Neural crest cell (in vitro differentiated cells): ENCODE measurements around the gene TMEM9B. TPM values are rescaled to one million over a fixed set of nuclear protein-coding genes. Genes with fewer than 3 reads are reported as not detected.
A peak's percentile ranks its signal among the peaks of the same experiment; 100 is the strongest.

ENCODE experiments used
- DNase-seq: peaks from one replicate; pipeline ENCODE4 v3.0.0; 2021; ENCODE audit warnings: low read depth, mixed read lengths, low spot score
- H3K27ac Mint-ChIP-seq: one replicate; pipeline ENCODE4 v1.8.0; 2021; ENCODE audit warnings: mild to moderate bottlenecking, mixed read lengths; ENCODE audit not compliant: unreplicated experiment
- H3K27me3 Mint-ChIP-seq: 2 replicates; pipeline ENCODE4 v1.8.0; 2021; ENCODE audit warnings: low read depth, mild to moderate bottlenecking, mixed read lengths
- H3K36me3 Mint-ChIP-seq: 2 replicates; pipeline ENCODE4 v1.8.0; 2021; ENCODE audit warnings: low read depth, mild to moderate bottlenecking, mixed read lengths
- H3K4me1 Mint-ChIP-seq: 2 replicates; pipeline ENCODE4 v1.8.0; 2021; ENCODE audit warnings: mixed read lengths
- H3K4me3 Mint-ChIP-seq: one replicate; pipeline ENCODE4 v1.8.0; 2021; ENCODE audit warnings: mild to moderate bottlenecking, mixed read lengths
- H3K9me3 Mint-ChIP-seq: 2 replicates; pipeline ENCODE4 v1.8.0; 2021; ENCODE audit warnings: mixed read lengths
- total RNA-seq: library from RNA; stranded (reverse); gene quantifications from 2 replicates; pipeline ENCODE4 v1.2.1, GENCODE V29; 2021
- TF ChIP-seq, protein P1 (sequence below): fragments of 200-600 bp; sonication (generic); conservative IDR thresholded peaks from 2 replicates; pipeline ENCODE4 v1.5.0; 2021; ENCODE audit warnings: antibody characterized with exemption, mild to moderate bottlenecking

TMEM9B gene
- total RNA-seq, 1 donor from 2014 or later = 15.7 TPM

DNA sequence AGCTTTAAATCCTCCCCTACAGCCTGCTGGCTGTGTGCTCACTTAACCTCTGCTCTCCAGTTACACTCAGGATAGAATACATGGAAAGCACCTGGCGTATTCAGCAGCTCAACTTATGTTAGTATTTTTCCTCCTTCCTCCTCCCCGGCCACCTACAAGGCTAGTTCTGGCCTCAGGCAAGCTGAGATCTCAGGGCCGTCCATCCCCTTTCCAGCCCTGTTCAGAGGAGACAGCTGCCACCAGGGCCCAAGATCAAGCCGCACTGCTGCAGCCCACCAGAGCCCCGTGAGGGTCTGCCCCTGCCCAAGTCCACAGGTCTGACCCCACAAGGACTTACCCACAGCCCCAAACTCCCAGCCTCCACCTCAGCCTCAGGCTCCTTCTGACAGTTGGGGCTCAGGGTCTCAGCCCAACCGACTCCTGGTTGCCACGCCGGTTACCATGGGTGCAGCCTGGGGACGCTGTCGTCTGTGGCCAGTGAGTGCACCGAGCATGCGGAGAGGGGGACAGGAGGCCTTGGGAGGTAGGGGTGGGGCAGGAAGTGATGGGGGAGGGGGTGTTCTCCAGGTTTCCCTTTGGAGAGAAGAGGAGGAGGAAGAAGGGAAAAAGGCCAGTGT, 31.6 kb downstream of the TMEM9B start, which contains the start of gene C11orf16:
TSS of gene C11orf16 (minus strand) at position 384 of the 617 bp plus-strand sequence. CDS start 639 bp downstream, outside the sequence.
- peaks cover 11% of the 10 kb centered on the region for H3K4me1 Mint-ChIP-seq
- no peak for DNase-seq
- no peak within 1 kb of the TSS for H3K4me3 Mint-ChIP-seq
- H3K9me3 Mint-ChIP-seq = no peaks in the 10 kb centered on the region
- H3K27me3 Mint-ChIP-seq = no peaks in the 10 kb centered on the region
- H3K36me3 Mint-ChIP-seq = no peaks in the 10 kb centered on the region
- no peak within 1 kb of the TSS for H3K27ac Mint-ChIP-seq
- TF ChIP-seq, protein P1, sequence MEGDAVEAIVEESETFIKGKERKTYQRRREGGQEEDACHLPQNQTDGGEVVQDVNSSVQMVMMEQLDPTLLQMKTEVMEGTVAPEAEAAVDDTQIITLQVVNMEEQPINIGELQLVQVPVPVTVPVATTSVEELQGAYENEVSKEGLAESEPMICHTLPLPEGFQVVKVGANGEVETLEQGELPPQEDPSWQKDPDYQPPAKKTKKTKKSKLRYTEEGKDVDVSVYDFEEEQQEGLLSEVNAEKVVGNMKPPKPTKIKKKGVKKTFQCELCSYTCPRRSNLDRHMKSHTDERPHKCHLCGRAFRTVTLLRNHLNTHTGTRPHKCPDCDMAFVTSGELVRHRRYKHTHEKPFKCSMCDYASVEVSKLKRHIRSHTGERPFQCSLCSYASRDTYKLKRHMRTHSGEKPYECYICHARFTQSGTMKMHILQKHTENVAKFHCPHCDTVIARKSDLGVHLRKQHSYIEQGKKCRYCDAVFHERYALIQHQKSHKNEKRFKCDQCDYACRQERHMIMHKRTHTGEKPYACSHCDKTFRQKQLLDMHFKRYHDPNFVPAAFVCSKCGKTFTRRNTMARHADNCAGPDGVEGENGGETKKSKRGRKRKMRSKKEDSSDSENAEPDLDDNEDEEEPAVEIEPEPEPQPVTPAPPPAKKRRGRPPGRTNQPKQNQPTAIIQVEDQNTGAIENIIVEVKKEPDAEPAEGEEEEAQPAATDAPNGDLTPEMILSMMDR = no peak

DNA sequence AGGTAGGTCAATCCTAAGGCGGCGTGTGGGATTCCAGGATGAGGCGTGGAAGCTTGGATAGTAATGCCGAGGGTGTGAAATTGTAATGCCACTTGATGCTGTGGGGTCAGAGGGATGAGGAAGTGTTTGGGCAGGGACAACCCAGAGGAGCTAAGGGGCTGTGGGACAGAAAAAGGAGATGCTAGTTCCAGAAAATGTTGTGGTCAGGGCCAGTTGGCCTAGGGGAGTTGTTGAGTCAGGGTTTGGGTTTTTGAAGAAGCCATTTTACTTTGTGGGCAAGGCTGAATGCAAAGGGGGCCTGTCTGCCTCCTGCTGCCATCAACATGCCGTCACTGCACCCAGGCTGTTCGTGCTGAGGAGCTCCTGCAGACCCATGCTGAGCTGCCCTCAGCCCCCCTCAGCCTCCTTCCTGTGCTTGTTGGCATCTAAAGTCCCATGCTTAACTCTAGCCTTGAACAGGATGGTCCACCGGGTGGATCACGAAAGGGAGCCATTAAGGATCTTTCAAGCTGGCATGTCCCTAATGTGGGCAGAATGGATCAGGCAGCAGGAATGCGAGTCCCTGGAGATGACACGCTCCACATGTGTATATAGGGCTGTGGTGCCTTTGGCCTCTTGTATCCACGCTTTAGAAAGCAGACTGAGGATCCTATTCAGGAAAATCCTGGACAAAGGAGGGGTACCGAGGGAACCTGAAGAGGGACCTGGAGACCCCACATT, 33.6 kb downstream of the TMEM9B start:
- peaks cover 11% of the 10 kb centered on the region for H3K4me1 Mint-ChIP-seq
- no peaks in the 10 kb centered on the region for H3K27me3 Mint-ChIP-seq
- no peaks in the 10 kb centered on the region for H3K9me3 Mint-ChIP-seq
- DNase-seq = no peak
- TF ChIP-seq, protein P1 = no peak
- peak overlapping the region; percentile 57 for H3K27ac Mint-ChIP-seq
- no peak overlapping the region for H3K4me3 Mint-ChIP-seq
- H3K36me3 Mint-ChIP-seq = no peaks in the 10 kb centered on the region

DNA sequence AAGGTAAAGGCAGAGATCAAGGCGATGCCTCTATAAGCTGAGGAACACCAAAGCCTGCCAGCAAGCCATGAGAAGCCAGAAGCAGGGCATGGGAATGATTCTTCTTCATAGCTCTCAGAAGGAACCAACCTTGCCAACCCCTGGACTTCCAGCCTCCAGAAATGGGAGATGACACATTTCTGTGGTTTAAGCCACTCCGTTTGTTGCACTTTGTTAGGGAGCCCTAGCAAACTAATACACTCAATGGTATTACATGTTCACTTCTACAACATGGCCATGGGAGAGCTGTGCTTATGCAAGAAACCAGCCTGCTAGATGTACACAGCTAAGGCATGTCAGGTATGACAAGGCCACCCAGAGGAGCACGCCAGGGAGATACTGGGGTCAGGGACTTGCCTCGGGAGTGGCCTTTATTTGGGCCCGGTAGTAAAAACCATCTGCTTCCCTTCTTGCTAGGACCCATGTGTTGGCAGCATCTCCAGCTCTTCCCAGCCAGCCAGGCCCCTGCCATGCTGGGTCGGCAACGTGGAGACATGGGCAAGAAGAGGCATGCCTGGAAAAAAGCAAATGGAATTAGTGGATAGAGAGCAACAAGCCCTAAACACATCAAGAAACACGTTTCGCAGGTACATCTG, 35.1 kb downstream of the TMEM9B start:
- H3K4me3 Mint-ChIP-seq = no peak overlapping the region
- H3K4me1 Mint-ChIP-seq = no peaks in the 10 kb centered on the region
- H3K36me3 Mint-ChIP-seq = peaks cover 2% of the 10 kb centered on the region
- no peaks in the 10 kb centered on the region for H3K9me3 Mint-ChIP-seq
- no peak overlapping the region for H3K27ac Mint-ChIP-seq
- TF ChIP-seq, protein P1 = no peak
- no peaks in the 10 kb centered on the region for H3K27me3 Mint-ChIP-seq
- no peak for DNase-seq

DNA sequence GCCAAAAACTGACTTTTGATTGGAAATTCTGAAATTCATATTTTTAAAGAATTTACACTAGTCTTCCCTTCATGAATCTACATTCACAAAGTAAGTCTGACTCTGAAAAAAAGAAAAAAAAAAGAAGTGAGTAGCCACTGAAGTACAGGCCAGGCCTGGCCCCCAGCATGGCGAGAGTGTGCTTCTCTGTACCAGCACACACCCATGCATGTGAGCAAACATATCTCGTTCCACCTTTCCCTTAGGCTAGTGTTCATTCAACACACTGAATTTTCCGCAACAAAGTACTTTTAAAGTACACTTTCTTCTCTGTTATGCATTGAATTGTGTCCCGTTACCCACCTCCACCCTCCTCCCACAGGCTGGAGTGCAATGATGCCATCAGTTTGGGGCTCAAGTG, 36.0 kb downstream of the TMEM9B start:
- TF ChIP-seq, protein P1 = no peak
- no peak overlapping the region for H3K4me3 Mint-ChIP-seq
- no peaks in the 10 kb centered on the region for H3K27me3 Mint-ChIP-seq
- no peaks in the 10 kb centered on the region for H3K9me3 Mint-ChIP-seq
- no peaks in the 10 kb centered on the region for H3K4me1 Mint-ChIP-seq
- peaks cover 2% of the 10 kb centered on the region for H3K36me3 Mint-ChIP-seq
- no peak for DNase-seq
- no peak overlapping the region for H3K27ac Mint-ChIP-seq

DNA sequence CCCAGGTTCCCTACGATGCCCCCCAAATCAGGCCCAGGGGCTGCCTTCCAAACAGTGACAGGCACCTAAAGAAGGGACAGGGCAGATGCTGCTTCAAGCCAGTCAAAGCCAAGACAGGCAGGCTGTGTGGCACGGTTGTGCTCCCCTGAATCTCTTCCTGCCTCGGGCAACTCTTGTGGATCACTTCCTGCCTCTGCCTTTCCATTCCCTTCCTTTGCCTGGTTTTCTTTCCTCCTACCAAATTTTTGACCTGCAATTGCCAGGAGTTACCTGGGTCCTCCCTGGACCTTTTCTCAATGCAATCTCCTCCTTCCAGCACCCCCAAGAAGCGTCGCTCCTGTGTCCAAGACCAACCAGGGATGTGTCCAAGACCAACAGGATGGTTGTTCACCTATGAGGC, 37.0 kb downstream of the TMEM9B start:
- TF ChIP-seq, protein P1 = no peak
- Mint-ChIP-seq H3K36me3 (peaks cover 2% of the 10 kb centered on the region), H3K27me3 (no peaks in the 10 kb centered on the region), H3K9me3 (no peaks in the 10 kb centered on the region), H3K4me3 (no peak overlapping the region), H3K27ac (peak overlapping the region; percentile 41), H3K4me1 (no peaks in the 10 kb centered on the region)
- DNase-seq = no peak
